HUES48 (cell line): Measurements from ENCODE around the gene GRIP2.

Source experiments
- H3K27ac ChIP-seq: one replicate; pipeline ENCODE4 v1.7.0; 2013; ENCODE audit warnings: low read depth, low read length, inconsistent platforms
- H3K27me3 ChIP-seq: 2 replicates; pipeline ENCODE4 v1.6.1; 2013; ENCODE audit warnings: mild to moderate bottlenecking, low read length; ENCODE audit not compliant: control insufficient read depth, insufficient read depth
- H3K36me3 ChIP-seq: 2 replicates; pipeline ENCODE4 v1.6.1; 2013; ENCODE audit warnings: low read length; ENCODE audit not compliant: control insufficient read depth, insufficient read depth
- H3K4me1 ChIP-seq: 2 replicates; pipeline ENCODE4 v1.6.1; 2013; ENCODE audit warnings: mild to moderate bottlenecking, low read length; ENCODE audit not compliant: control insufficient read depth, insufficient read depth
- H3K4me3 ChIP-seq: 2 replicates; pipeline ENCODE4 v1.5.1; 2013; ENCODE audit warnings: mild to moderate bottlenecking, low read depth, low read length
- H3K9ac ChIP-seq: 2 replicates; pipeline ENCODE4 v1.6.1; 2013; ENCODE audit warnings: mild to moderate bottlenecking, low read depth, low read length, moderate library complexity
- H3K9me3 ChIP-seq: 2 replicates; pipeline ENCODE4 v1.6.1; 2013; ENCODE audit warnings: low read length; ENCODE audit not compliant: control insufficient read depth, insufficient read depth

GRIP2 gene

DNA sequence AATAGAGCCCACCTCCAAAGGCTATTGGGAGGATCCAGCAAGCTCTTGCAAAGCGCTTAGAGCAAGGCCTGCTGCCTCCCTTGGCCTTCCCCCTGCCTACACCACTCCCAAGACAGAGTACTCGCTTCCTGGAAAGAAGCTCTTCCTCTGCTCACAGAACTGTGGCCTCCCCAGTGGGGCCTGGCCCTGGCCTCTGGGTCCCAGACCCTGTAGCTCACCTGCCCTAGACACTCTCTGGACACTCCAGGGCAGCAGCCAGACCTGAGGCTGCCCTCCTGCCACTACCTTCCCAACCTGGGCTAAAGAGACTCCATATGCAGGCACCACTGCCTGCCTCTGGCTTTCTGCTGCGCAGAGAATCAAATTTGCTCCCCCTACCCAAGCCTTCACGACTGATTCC lies 49.9 kb downstream of the GRIP2 start:
- Histone ChIP-seq H3K27ac (no peak overlapping the region), H3K9ac (no peak overlapping the region), H3K4me3 (no peak overlapping the region), H3K4me1 (no peaks in the 10 kb centered on the region), H3K36me3 (peaks cover 38% of the 10 kb centered on the region), H3K9me3 (no peaks in the 10 kb centered on the region), H3K27me3 (no peaks in the 10 kb centered on the region)

DNA sequence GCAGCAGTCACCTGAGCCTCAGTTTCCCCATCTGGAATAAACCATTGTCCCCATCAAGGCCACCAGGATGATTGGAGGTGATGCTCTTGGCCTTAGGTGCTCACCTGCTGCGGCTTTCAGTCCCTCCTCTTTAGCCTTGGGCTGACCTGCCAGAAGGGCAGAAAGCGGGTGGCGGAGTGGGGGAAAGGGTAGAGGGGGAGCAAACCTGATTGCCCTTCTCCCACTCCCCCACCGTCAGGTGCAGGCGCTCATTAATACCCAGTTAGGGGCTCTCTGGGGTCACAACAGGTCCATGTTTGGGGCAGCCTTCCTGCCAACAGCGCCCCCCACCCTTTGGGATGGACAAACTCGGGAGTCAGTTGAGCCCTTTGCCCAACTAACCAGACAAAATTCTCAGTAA lies 50.5 kb downstream of the GRIP2 start:
- peaks cover 44% of the 10 kb centered on the region for H3K36me3 ChIP-seq
- H3K27ac ChIP-seq = no peak overlapping the region
- no peak overlapping the region for H3K9ac ChIP-seq
- H3K4me3 ChIP-seq = no peak overlapping the region
- H3K27me3 ChIP-seq = no peaks in the 10 kb centered on the region
- no peaks in the 10 kb centered on the region for H3K4me1 ChIP-seq
- no peaks in the 10 kb centered on the region for H3K9me3 ChIP-seq

DNA sequence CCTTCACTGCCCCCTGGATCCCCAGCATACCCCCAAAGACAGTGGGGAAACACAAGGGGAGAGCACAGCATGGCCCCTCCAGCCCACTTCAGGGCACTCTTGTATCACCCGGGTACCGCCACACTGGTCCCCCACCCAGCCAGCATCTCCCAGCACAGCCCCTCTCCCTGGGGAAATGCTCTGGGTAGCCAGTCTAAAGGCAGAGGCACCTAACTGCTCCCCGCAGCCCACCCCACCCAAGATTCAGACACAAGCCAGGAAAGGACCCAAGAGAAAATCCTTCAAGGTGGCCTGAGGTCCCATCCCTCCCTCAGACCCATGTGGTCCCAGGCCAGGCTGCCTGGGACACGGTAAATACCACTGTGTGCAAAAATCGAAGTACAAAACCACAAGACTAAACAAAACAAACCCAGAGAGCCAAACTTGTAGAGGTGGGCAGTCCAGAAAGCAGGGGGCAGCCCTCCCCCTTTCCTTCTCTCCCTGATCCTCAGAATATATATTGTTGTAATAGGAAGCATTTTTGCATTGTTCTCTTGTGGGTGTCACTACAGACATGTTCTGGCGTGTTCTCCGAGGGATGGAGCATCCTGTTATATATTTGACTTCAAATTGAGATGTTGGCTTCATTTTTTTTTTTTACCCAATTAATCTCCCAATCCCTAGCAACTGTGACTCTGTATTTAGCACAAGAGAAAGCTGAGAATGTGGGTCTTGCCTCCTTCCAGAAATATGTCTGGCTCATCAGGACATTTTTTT lies 51.7 kb downstream of the GRIP2 start:
- Histone ChIP-seq H3K4me1 (no peaks in the 10 kb centered on the region), H3K27ac (no peak overlapping the region), H3K4me3 (no peak overlapping the region), H3K9ac (no peak overlapping the region), H3K27me3 (no peaks in the 10 kb centered on the region), H3K9me3 (no peaks in the 10 kb centered on the region), H3K36me3 (peaks cover 53% of the 10 kb centered on the region)

DNA sequence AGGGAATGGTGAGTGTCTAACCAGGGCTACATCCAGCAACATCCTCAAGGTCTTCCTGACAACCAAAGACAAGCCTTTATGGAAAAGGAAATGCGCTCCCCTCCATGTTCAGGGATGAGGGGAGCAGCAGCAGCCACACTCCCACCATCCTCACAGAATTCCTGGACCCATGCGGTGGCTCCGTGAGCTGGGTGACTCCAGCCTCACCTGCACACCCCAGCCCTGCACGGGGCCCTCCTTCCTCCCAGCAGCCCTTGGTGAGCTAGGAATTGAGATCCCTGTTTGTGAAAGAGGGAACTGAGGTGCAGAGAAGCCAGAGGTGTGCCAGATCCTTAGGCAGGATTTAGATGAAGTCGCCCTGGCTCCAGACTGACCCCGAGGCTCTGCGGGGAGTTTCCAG lies 52.3 kb downstream of the GRIP2 start:
- no peaks in the 10 kb centered on the region for H3K27me3 ChIP-seq
- H3K9ac ChIP-seq = no peak overlapping the region
- no peaks in the 10 kb centered on the region for H3K4me1 ChIP-seq

DNA sequence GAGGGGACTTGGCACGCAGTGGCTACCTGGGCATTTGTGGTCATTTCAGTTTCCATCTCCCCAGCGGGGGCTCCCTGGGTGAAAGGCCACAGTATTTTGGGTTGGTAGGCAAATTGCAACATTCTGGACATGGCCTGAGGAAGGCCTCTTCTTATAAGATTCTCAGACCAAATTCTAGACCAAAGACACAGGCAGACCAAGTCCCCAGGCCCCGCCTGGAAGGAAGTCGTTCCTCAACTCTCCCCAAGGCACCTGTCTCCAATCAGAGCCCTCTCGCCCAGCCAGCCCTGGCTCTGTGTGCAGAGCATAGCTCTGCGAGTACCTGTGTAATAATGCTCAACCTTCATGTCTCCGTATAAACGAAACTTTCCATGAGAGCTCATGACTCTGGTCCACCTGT lies 53.1 kb downstream of the GRIP2 start:
- no peak overlapping the region for H3K9ac ChIP-seq
- no peaks in the 10 kb centered on the region for H3K27me3 ChIP-seq
- no peak overlapping the region for H3K4me3 ChIP-seq
- H3K27ac ChIP-seq = no peak overlapping the region
- no peaks in the 10 kb centered on the region for H3K9me3 ChIP-seq
- peaks cover 2% of the 10 kb centered on the region; the same call in 1 of the 2 replicates for H3K4me1 ChIP-seq
- H3K36me3 ChIP-seq = peaks cover 60% of the 10 kb centered on the region

More for the DNA sequence above, 52.3 kb downstream of the GRIP2 start:
- H3K4me3 ChIP-seq = no peak overlapping the region
- H3K27ac ChIP-seq = no peak overlapping the region
- H3K36me3 ChIP-seq = peaks cover 58% of the 10 kb centered on the region
- H3K9me3 ChIP-seq = no peaks in the 10 kb centered on the region

DNA sequence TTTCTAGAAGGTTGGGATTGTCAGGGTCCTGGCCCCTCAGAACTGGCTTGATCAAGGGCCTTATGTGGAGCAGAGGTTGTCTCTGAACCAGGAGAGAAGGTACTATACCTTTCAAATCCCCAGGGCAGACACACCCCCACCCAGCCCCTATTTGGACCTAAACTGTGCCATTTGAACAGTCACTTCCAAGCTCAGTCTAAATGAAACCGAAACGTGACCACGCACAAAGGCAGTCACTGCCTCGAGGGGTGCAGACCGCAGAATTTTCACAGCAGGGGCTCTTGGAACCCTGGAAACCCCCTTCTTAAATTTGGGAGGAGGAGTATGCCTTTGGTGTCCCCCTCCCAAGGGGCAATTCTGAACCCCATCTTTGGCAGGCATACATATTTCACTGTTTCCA lies 53.7 kb downstream of the GRIP2 start:
- no peak overlapping the region for H3K9ac ChIP-seq
- H3K9me3 ChIP-seq = no peaks in the 10 kb centered on the region
- H3K36me3 ChIP-seq = peaks cover 66% of the 10 kb centered on the region
- H3K4me3 ChIP-seq = no peak overlapping the region
- H3K27ac ChIP-seq = no peak overlapping the region
- H3K4me1 ChIP-seq = peaks cover 6% of the 10 kb centered on the region; the same call in 1 of the 2 replicates
- H3K27me3 ChIP-seq = no peaks in the 10 kb centered on the region

DNA sequence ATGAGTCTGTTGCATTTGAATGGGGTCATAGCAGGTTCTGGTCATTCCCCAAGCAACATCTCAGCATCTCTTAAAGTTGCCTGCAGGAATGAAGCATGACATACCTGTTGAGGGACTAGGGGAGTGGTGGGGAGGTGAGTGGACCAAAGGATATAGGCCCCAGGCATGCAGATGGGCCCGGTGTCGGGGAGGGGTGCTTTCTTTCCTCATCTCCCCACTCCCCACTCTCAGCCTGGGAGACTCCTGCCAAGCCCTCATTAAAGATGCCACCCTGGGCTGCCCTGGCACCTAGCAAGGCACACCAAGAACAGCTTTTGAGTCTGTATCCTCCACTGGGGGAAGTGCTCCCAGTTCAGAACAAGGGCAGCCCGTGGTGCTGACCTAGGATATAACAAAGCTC lies 54.2 kb downstream of the GRIP2 start:
- H3K9ac ChIP-seq = no peak overlapping the region
- no peaks in the 10 kb centered on the region for H3K27me3 ChIP-seq
- H3K27ac ChIP-seq = no peak overlapping the region
- peaks cover 6% of the 10 kb centered on the region; the same call in 1 of the 2 replicates for H3K4me1 ChIP-seq
- no peak overlapping the region for H3K4me3 ChIP-seq
- H3K36me3 ChIP-seq = peaks cover 69% of the 10 kb centered on the region
- H3K9me3 ChIP-seq = no peaks in the 10 kb centered on the region

DNA sequence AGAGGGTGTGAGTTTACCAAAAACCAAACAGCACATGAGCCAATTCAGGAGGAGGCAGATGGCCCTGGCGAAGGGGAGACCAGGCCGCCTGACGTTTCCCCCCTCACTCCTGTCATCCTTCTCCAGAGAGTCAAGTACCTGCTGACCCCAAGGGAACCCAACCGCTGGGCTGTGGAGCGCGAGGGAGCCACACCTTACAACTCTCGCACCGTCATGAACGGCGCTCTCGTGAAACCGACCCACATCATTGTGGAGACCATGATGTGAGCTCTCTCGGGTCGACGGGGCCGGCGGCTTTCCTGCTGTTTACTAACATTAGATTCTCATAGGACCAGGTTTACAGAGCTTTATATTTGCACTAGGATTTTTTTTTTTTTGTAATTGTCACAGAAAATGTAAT lies 55.4 kb downstream of the GRIP2 start:
- no peaks in the 10 kb centered on the region for H3K9me3 ChIP-seq
- H3K9ac ChIP-seq = no peak overlapping the region
- peaks cover 82% of the 10 kb centered on the region for H3K36me3 ChIP-seq
- no peak overlapping the region for H3K27ac ChIP-seq
- peaks cover 6% of the 10 kb centered on the region; the same call in 1 of the 2 replicates for H3K4me1 ChIP-seq
- H3K27me3 ChIP-seq = no peaks in the 10 kb centered on the region
- H3K4me3 ChIP-seq = no peak overlapping the region

DNA sequence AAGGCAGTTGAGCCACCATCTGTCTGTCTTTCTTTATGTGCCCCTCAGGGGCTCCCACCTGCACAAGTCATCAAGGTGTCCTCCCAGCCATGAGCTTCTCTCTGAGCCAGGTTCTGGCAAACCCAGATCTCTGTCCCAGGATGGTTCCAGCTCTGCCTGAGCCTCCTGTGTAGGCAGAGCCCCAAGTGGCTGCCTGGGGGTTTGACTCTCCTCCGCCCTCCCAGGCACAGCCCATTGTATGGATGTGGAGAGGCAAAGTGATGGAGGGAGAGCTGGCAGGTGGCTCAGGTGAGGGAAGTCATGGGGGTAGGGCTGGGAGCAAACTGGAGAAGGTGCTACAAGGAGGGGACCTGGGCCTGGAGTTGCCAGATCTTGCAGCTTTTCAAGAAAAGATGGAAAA lies 56.9 kb downstream of the GRIP2 start:
- no peak overlapping the region for H3K4me3 ChIP-seq
- H3K9me3 ChIP-seq = no peaks in the 10 kb centered on the region
- H3K4me1 ChIP-seq = peaks cover 6% of the 10 kb centered on the region; the same call in 1 of the 2 replicates
- H3K9ac ChIP-seq = no peak overlapping the region
- H3K27me3 ChIP-seq = no peaks in the 10 kb centered on the region
- H3K36me3 ChIP-seq = peaks cover 85% of the 10 kb centered on the region
- no peak overlapping the region for H3K27ac ChIP-seq

DNA sequence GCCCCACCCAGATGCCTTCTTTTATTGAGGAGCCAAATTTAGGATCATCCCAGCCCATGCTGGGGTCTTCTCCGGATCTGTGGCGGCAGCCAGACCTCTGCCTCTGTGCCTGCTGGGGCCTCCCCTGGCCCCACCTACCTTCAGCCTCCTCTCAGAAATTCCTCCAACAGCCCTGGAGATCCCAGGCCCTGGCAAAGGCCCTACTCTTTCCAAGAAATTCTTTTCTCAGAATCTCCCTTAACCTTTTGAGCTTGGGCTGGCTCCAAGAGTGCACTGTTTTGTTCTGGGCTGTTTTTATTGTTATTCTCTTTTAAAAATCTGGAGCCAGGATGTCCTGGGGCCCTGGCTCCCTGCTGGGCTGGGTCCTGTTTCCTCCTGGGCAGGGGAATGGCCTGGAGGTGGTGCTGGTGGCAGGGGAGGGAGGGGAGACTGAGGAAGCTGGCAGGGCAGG lies 57.8 kb downstream of the GRIP2 start:
- Histone ChIP-seq H3K27me3 (no peaks in the 10 kb centered on the region), H3K36me3 (peaks cover 88% of the 10 kb centered on the region), H3K9me3 (no peaks in the 10 kb centered on the region), H3K9ac (no peak overlapping the region), H3K27ac (peak overlapping the region; percentile 39), H3K4me1 (peaks cover 6% of the 10 kb centered on the region; the same call in 1 of the 2 replicates), H3K4me3 (no peak overlapping the region)

DNA sequence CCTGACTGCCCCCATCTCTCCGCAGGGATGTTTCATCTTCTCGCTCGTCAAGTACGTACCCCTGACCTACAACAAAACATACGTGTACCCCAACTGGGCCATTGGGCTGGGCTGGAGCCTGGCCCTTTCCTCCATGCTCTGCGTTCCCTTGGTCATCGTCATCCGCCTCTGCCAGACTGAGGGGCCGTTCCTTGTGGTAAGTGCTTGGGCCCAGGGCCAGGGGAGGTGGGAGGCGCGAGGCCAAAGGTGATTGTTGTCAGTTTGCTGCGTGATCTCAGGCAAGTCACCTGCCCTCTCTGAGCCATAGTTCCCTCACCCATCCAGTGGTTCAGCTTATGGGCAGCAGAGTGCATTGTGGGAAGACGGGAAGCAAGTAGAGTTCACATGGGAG lies 58.5 kb downstream of the GRIP2 start:
- Histone ChIP-seq H3K9me3 (no peaks in the 10 kb centered on the region), H3K27ac (no peak overlapping the region), H3K4me3 (no peak overlapping the region), H3K4me1 (peaks cover 6% of the 10 kb centered on the region; the same call in 1 of the 2 replicates), H3K36me3 (peaks cover 88% of the 10 kb centered on the region), H3K27me3 (no peaks in the 10 kb centered on the region), H3K9ac (no peak overlapping the region)
